GM21825 (cell line): ENCODE results near the gene ITGA5.

Experiments used
- ATAC-seq: cut with Tn5 transposase; IDR thresholded peaks from one replicate; pipeline ENCODE4 v1.9.1; 2021; ENCODE audit warnings: mild to moderate bottlenecking, moderate library complexity; ENCODE audit not compliant: unreplicated experiment

The ITGA5 gene

GRCh38 chr12:54373649-54374561 lies 45.2 kb downstream of the ITGA5 start:
- ATAC-seq, result no peak

DNA sequence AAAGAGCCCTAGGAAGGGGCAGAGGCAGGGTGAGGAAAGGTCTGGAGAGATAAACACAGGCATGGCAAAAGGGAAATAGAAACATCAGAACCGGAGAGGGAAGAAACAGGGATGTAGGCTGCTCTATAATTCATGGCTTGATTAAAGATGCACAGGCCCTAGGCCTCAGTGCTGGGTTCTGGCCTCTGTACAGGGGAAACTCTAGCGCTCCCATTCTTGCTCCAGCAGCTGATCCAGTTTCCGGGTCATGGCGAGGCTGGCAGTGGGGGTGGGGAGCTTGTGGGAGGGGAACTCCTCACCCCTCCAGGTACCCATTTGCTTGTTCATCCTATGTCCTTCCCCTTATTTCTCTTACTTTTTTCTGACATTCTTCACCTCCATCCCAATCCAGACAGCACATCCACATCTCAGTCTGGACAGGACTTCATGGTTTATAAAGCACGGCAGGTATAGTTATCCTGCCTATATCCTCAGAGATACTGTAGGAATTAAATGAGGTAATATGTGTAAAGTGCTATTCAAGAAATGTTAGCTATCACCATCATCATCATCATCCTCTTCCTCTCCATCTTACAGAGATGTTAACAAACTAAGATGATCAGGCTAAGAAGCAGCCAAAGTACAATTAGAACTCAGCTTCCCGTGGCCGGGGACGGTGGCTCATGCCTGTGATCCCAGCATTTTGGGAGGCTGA lies 46.8 kb downstream of the ITGA5 start:
- no peak for ATAC-seq

DNA sequence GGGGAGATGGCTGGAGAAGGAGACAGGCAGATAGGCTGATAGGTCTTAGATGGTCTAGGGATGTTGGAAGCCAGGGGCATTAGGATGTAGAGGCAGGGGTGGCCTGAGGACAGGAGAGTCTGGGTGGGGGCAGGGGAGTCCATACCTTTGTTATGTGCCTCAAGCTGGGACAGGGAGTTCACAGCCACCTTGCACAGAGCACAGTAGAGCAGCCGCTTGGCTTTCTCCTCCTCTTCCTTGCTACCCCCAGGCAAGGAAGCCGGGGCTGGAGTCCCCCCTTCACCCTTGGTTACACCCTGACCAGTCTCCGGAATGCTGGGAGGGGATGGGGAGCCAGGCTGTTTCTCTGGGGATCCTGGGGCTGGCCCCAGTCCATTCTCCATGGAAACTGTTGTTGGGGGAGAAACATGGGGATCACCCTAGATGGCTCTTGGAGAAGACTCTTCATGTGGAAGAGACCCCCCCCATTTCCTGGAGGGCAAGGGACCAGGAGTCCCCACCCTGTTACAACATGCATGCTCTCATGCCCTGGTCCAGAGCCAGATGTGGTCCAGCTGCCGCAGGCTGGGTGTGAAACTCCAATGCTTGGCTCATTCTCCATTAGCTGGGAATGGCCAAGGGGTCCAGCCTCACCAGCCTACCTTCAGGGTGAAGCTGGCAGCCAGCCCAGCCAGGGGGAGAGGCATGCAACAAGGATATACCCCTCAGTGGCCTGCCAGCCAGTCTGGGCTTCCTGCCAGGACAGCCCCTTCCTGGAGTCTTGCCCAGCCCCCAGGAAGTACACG lies 47.5 kb downstream of the ITGA5 start:
- no peak for ATAC-seq

DNA sequence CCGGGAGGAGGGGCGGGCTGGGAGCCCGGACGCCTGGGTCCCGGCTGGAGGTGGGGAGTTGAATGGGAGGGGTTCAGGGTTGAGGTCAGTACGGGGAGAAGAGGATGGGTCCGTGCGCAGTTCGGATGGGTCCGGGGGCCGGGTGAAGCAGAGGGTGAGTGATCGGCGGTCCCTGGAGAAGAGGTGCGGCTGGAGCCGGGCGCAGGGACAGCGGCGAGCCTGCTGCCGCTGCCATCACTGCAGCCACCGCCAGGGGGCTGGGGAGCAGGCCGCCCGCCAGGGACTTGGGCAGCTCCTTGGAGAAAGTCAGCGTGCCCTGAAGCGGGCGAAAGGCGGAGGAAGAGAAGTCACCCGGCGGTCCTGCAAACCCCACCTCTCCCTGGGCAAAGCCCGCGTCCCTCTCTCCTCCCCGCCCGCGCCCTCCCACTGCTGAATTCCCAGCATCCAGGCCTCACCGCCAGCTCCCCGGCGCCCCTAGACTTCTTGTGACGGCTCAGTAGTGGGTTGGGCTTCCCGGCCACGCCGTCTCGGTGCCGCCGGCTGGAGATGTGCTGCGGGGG lies 48.8 kb downstream of the ITGA5 start:
- ATAC-seq, result no peak

DNA sequence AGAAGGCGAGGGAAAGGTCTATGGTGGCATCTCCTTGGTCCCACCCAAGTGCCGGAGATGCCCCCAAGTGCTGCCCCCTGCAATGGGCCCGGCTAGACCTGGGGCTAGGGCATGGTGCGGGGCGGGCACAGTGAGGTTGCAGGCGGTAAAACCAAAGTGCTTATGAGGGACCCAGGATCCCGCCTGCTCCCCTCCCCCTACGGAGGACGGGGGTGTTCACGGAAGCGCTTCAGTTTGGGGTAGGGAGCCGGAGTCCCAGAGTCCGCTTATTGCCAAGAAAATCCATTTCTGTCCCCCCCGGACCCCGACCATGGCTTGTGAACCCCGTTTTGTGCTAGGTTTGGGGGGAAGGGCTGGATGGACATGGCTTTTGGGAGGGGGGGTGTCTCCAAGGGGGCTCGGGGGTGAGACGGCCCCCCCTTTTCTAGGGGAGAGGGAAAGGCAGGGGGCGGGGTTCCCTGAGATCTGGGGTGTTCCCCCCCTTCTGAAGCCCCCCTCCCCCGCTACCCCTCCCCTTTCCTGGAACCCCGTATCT lies 49.4 kb downstream of the ITGA5 start:
- ATAC-seq, result no peak

DNA sequence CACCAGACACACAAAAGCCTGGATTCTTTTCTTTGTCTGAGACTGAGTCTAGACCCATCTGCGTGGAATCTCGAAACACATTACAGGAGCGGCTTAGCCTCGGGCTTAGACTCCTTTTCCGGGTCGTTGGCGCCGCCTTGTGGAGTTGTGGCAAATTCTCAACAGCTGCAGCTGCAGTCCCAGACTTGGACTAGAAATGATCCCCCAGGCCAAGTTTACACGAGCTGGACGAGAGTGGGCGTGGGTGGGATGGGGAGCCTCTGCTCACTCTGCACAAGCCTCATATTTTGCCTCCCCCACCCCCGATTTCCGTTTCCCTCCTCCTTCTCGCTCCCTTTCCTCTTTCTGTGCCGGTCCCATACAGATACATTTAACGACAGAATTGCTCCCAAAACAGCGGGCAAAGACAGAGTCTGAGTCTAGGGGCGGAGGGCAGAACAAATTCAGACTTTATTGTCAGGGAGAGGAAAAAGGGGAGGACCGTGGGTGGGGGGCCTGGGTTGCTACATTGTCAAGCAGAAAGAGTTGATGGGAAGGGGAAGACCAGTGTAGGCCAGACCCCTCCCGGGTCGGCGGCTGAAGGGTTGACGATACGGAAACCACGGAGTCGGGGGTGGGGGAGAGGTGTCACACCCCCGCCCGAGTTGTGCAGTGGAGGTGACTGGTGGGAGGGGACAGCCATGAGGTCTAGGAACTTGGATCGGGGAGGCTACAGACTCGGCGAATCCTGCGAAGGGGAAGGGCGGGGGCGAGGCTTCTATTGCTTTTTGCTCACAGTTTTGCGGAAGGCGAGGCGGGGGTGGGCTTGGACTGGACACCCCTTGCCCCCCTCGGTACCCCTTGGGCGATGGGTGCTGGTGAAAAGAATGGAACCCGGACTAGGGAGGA lies 50.1 kb downstream of the ITGA5 start:
- peak; percentile 63 for ATAC-seq

GRCh38 chr12:54368025-54368708 lies 50.9 kb downstream of the ITGA5 start:
- no peak for ATAC-seq

DNA sequence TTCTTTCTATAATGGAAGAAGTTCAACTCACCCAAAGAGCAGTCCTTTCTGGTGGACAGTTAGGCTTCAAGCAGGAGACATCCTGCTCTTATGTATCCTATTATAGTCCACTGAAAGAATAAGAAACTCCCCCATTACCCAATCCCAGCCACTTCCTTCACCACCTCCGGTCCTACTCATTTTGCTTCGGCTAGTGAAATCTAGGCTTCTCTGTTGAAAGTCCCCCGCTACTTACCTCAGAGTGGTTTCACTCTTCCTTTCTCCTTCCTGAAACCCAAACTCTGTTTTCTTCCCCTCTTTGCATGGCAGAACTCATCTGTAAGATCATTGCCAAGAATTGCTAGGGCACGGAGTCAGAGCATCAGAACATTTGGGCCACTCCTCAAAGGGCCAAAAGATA lies 54.7 kb downstream of the ITGA5 start, which contains the start of gene GPR84:
GPR84 (minus strand) TSS at position 74 of the 400 bp plus-strand sequence. CDS start 635 bp downstream, outside the sequence.
- ATAC-seq, result peak; percentile 45

GRCh38 chr12:54363618-54364017 lies 55.4 kb downstream of the ITGA5 start:
- no peak for ATAC-seq

- ATAC-seq, result no peak
Measured at GRCh38 chr12:54363047-54363446, 56.0 kb downstream of the ITGA5 start.

- ATAC-seq, result no peak
Measured at GRCh38 chr12:54360717-54361456, 58.2 kb downstream of the ITGA5 start.

GRCh38 chr12:54359762-54360351 lies 59.2 kb downstream of the ITGA5 start:
- ATAC-seq, result no peak

DNA sequence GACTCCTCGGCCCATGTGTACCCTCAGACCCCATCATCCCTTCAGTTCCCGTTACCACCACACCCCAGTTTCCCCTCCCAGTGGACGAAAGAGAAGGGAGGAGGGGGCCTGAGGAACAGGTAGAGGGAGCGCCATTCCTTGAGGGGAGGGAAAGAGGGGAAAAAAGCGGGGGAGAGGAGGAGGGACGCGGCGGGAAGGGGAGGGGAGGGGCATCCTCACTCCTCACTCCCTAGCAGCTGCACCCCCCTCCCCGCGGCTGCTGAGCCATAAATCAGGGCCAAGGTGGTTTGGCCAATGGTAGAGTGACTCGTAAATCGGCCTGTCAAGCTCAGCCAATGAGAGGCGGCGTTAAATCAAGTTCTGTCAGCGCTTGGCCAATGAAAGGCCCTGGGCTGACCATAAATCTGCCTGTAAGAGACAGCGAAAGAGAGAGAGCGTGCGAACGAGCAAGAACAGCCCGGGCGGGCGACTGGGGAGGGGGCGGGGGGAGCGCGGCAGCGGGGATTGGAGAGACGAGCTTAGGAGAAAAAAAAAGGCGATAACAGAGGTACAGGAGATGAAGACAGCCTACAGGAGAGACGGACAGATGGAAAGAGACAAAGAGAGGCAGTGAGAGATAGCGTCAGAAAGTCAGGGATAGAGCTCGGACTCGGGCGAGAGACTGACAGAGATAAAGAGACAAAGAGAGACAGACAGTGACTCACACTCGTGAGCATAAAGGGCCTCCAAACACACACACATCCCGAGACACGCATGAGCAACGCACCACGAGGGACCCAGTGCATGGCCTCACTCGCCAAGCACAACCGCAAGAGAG lies 59.9 kb downstream of the ITGA5 start:
- ATAC-seq, result peak; percentile 91

GRCh38 chr12:54358191-54358944 lies 60.7 kb downstream of the ITGA5 start:
- ATAC-seq, result no peak

GRCh38 chr12:54357506-54358190 lies 61.4 kb downstream of the ITGA5 start:
- ATAC-seq, result no peak

DNA sequence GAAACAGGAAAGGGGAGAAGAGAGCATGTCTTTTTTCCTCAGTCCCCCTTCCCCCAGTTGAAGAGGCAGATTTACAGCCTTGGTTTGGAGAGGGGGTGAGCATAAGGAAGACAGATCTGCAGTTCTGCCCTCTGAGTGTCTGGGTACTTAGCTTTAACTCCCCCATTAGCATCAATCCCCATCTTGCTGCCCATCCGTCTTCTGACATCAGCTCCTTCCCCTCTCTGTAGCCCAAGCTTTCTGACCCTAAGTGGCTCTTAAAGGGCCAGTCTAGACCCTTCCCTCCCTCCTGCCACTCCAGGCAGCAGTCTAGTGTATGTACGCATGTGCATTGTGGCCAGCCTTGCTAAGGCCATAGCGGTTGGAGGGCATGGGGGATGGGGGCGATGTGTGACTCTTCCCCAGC lies 62.1 kb downstream of the ITGA5 start:
- ATAC-seq, result no peak
